DMS114 treated with DMSO at 0.1 percent for 48 hours (cell line): ENCODE results near the gene PTPN14.
"Not testable (repeated sequence)": the region's sequence is repeated elsewhere in the genome, so short reads cannot be mapped to it uniquely, and the experiment has no call there.

Source experiments
- DNase-seq: peaks from one replicate; lab custom pipeline; 2025; ENCODE audit not compliant: unreplicated experiment; lab: John Stamatoyannopoulos, UW

PTPN14 gene

GRCh38 chr1:214513394-214513793, 38.0 kb downstream of the PTPN14 start:
- DNase-seq: no peak

DNA sequence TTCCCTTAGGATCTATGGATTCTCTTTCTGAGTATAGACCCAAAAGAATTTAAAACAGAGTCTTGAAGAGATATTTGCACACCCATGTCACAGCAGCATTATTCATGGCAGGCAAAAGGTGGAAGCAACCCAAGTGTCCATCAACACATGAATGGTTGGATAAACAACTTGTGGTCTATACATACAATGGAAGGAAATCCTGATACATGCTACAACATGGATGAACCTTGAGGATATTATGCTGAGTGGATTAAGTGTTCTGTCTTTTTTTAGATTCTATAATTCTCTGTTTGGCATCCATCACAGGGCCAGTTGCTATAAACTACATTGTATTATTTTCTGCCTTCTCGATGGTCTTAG, 39.8 kb downstream of the PTPN14 start:
- no peak for DNase-seq

DNA sequence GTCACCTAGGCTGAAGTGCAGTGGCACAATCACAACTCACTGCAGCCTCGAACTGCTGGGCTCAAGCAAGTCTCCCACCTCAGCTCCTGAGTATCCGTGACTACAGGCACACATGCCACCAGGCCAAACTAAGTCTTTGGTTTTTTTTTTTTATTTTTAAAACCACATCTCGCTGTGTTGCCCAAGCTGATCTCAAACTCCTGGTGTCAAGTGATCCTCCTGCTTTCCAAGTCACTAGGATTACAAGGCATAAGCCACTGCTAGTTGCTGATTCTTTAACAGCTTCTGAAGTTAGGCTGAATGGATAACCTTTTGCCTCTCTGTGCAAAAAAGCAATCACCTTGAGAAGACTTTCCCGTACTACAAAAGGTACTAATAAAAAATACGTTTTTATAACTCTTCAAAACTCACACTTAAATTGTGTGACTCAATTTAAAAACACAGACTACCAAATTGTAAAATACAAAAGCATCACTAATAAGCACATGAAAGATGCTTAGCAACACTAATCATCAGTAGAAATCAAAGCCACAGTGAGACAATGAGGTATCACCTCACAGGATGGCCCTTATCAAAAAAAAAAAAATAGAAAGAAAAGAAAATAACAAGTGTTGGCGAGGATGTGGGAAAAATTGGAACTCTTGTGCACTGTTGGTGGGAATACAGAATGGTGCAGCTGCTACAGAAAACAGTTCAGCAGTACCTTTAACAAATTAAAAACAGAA, 40.3 kb downstream of the PTPN14 start:
- DNase-seq: no peak

- DNase-seq: no peak
These were observed 40.9 kb downstream of the PTPN14 start for GRCh38 chr1:214510477-214510876.

DNA sequence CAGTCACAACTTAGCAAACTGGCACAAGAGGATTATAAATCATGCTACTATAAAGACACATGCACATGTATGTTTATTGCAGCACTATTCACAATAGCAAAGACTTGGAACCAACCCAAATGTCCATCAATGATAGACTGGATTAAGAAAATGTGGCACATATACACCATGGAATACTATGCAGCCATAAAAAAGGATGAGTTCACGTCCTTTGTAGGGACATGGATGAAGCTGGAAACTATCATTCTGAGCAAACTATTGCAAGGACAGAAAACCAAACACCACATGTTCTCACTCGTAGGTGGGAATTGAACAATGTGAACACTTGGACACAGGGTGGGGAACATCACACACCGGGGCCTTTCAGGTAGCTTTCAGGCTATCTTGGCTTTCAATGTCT, 41.8 kb downstream of the PTPN14 start:
- DNase-seq: not testable (repeated sequence)

- no peak for DNase-seq
These were observed 44.4 kb downstream of the PTPN14 start for GRCh38 chr1:214506972-214507431.

DNA sequence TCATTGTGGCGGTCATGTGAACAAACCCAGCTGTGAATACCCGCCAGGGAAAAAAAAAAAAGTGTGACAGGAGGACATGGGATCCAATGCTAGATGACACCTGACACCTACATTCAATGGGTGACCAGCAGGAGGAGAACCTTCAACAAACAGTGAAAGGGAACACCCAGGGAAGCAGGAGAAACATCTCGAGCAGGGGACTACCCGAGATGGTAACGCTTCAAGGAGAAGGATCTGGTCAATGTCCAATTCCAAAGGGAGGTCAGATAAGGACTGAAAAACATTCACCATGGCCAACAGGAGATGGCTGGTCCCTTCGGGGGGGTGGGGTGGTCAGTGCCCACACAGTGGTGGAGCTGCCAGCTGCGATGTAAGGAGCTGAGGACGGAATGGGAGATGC, 46.3 kb downstream of the PTPN14 start:
- no peak for DNase-seq

GRCh38 chr1:214504330-214504729, 47.1 kb downstream of the PTPN14 start:
- no peak for DNase-seq

- DNase-seq: no peak
These were observed 47.8 kb downstream of the PTPN14 start for GRCh38 chr1:214503553-214503952.

GRCh38 chr1:214500340-214501055, 50.9 kb downstream of the PTPN14 start:
- DNase-seq: no peak

DNA sequence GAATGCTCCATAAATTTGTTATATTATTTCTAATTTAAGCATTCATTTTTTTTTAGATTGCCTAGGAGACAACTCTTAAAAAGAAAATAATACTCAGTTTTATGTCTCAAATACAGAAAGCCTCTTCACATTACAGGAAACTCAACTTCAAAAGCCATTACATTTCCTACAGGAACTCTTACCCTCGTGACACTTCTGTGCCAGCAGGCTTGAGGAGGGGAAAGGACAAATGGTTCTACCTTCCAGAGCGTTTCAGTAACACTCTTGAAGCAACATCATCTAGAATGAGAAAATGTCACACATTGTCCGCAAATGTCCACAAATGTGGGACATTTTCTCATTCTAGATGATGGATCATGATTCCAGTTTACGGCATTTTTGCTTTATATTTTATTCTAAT, 51.7 kb downstream of the PTPN14 start:
- DNase-seq: no peak

DNA sequence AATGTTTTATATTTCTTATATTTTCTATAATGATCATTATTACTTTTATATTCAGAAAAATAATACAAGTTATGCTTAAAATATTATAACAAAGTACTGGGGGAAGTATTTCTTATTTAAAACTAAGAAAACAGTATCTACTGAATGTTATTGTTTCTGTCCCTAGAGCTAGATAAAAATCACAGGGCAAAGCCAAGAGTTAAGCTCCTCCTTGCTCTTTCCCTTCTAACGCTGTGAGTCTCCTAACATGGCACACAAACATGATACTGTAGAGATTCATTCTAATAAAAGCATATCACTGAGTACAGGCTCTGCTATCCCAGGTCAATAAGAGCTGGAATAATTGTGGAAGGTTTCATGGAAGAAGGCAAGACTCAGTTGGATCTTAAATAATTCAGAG, 53.4 kb downstream of the PTPN14 start:
- DNase-seq: no peak

- no peak for DNase-seq
These were observed 55.3 kb downstream of the PTPN14 start for GRCh38 chr1:214496126-214496525.

GRCh38 chr1:214494706-214495105, 56.7 kb downstream of the PTPN14 start:
- no peak for DNase-seq

- DNase-seq: not testable (repeated sequence)
These were observed 57.2 kb downstream of the PTPN14 start for GRCh38 chr1:214494179-214494578.

- no peak for DNase-seq
These were observed 58.1 kb downstream of the PTPN14 start for GRCh38 chr1:214493126-214493796.

DNA sequence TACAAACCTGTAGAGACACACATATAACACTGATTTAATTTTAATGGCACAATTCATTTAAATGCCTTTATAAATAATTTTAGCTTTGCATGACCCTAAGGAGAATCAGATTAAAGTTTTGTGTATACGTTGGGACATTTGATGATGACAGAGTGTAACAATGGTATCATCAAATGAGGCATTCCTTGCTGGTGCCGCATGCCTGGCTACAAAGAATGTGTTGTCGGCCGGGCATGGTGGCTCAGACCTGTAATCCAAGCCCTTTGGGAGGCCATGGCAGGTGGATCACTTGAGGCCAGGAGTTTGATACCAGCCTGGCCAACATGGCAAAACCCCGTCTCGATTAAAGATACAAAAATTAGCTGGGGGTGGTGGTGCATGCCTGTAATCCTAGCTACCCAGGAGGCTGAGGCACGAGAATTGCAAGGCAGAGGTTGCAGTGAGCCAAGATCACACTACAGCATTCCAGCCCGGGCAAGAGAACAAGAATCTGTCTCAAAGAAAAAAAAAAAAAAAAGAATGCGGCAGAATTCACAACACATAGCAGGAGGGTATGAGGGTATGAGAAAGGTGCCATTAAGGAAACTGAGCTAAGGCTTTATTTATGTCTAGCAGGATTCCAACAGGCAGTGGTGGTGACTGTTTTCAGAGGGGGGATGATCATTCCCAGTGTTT, 58.9 kb downstream of the PTPN14 start:
- DNase-seq: no peak

- DNase-seq: no peak
These were observed 59.8 kb downstream of the PTPN14 start for GRCh38 chr1:214491468-214492146.

DNA sequence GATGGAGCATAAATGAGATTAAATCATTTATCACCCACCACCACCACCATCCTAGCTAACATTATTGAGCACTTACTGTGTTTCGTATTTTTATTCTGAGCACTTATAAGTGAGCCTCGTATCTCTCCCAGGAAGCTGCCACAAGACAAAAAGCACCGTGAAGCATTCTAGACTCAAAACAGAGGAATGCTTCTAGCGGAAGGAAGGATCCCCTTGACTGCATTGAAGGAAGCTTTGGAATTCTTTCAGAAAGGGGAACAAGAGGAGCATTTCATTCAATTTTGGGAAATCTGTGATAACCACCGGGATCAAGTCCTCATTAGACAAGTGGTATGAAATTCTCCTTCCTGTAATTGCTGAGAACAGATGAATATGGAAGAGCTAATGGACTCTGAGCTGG, 66.3 kb downstream of the PTPN14 start:
- DNase-seq: no peak

DNA sequence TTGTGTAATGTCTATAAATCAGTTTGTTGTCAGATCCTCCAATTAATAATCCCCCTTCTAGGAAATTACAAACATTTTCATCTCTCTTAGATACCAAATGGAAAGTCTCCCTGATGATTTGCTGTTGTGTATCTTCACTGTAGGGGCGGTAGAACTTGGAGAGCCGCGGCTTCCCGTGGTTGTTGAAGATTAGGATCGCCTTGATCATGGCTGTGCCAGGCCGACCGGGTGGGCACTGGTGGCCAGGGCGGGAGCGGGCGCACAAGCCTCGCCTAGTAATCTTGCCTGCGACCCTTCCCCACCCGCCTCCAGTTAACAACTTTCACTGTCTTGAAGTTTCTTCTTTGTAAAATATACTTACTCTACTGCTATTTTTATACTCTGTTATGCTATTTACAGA, 68.2 kb downstream of the PTPN14 start:
- not testable (repeated sequence) for DNase-seq
